Measurements from ENCODE around the gene SYNRG. TPM values are rescaled to one million over a fixed set of nuclear protein-coding genes. Genes with fewer than 3 reads are reported as not detected.
A peak's percentile ranks its signal among the peaks of the same experiment; 100 is the strongest.
"Not testable (repeated sequence)": the region's sequence is repeated elsewhere in the genome, so short reads cannot be mapped to it uniquely, and the experiment has no call there.

Gene SYNRG
- total RNA-seq, 4 donors from 2014 or later: 30.2 to 151 (median 56.7) TPM

GRCh38 chr17:37643118-37643766 is 34.0 kb upstream of the SYNRG start, which contains the start of gene DDX52:
Gene DDX52, minus strand, starts transcription at chr17:37643446. Its CDS starts 26 bp downstream, at chr17:37643420.
- no peaks in the 10 kb centered on the region for H3K9me3 ChIP-seq
- WGBS, 2 donors (ENCODE audit: low coverage in 1 of 2): 0% methylated on average over 11 to 42 of the region's 43 CpGs
- peaks cover 0 to 17% (median 4%) of the 10 kb centered on the region in 4 donors for H3K36me3 ChIP-seq
- H3K27ac ChIP-seq: peak within 1 kb of the TSS; percentile 92 to 95 (median 94)
- H3K4me3 ChIP-seq: peak within 1 kb of the TSS; percentile 84 to 98 (median 90)
- in situ Hi-C loops (cut with MboI; ENCODE audit: low pct_ligation_motif_present in 1 of 4, low pct_unique_long_range_greater_than_20kb in 1 of 4, low sequenced_read_pairs in 3 of 4) (no loop called here), intact Hi-C loops (cut with DNase I; ENCODE audit: low total_unique reads) (no loop called here)
- peak; percentile 95 for DNase-seq
- no peaks in the 10 kb centered on the region for H3K27me3 ChIP-seq
- H3K4me1 ChIP-seq: peaks cover 0 to 42% (median 25%) of the 10 kb centered on the region in 4 donors
- TF ChIP-seq CTCF (IDR thresholded peaks at IDR 0.05) (peak in 2 of 5 experiments; percentile 3 to 6), EP300 (IDR thresholded peaks at IDR 0.05; ENCODE audit: low read depth) (no peak), POLR2A (IDR thresholded peaks at IDR 0.05) (peak; percentile 70), POLR2AphosphoS5 (IDR thresholded peaks at IDR 0.05) (peak; percentile 79 to 86 (median 86))

- DNase-seq: no peak
- peak overlapping the region; percentile 84 to 98 (median 90) for H3K4me3 ChIP-seq
- H3K4me1 ChIP-seq: peaks cover 0 to 42% (median 25%) of the 10 kb centered on the region in 4 donors
- no peaks in the 10 kb centered on the region for H3K27me3 ChIP-seq
- WGBS, 2 donors (ENCODE audit: low coverage in 1 of 2): 0 to 5% methylated on average over 7 of the region's 7 CpGs
- H3K9me3 ChIP-seq: no peaks in the 10 kb centered on the region
- H3K36me3 ChIP-seq: peaks cover 0 to 23% (median 7%) of the 10 kb centered on the region in 4 donors
- in situ Hi-C loops (cut with MboI; ENCODE audit: low pct_ligation_motif_present in 1 of 4, low pct_unique_long_range_greater_than_20kb in 1 of 4, low sequenced_read_pairs in 3 of 4) (no loop called here), intact Hi-C loops (cut with DNase I; ENCODE audit: low total_unique reads) (no loop called here)
- peak overlapping the region; percentile 92 to 95 (median 94) for H3K27ac ChIP-seq
- TF ChIP-seq POLR2A (IDR thresholded peaks at IDR 0.05): no peak
- TF ChIP-seq CTCF (IDR thresholded peaks at IDR 0.05): no peak
- TF ChIP-seq POLR2AphosphoS5 (IDR thresholded peaks at IDR 0.05): no peak
Observed at GRCh38 chr17:37642681-37643080, 33.5 kb upstream of the SYNRG start.

- no peak for DNase-seq
- intact Hi-C loops (cut with DNase I; ENCODE audit: low total_unique reads) (no loop called here), in situ Hi-C loops (cut with MboI; ENCODE audit: low pct_ligation_motif_present in 1 of 4, low pct_unique_long_range_greater_than_20kb in 1 of 4, low sequenced_read_pairs in 3 of 4) (no loop called here)
- Histone ChIP-seq H3K9me3 (no peaks in the 10 kb centered on the region), H3K36me3 (peaks cover 0 to 41% (median 14%) of the 10 kb centered on the region in 4 donors), H3K27me3 (no peaks in the 10 kb centered on the region), H3K27ac (no peak overlapping the region), H3K4me1 (peaks cover 0 to 42% (median 25%) of the 10 kb centered on the region in 4 donors), H3K4me3 (no peak overlapping the region)
- no peak for TF ChIP-seq CTCF (IDR thresholded peaks at IDR 0.05)
- TF ChIP-seq EP300 (IDR thresholded peaks at IDR 0.05; ENCODE audit: low read depth): no peak
- TF ChIP-seq POLR2AphosphoS5 (IDR thresholded peaks at IDR 0.05): no peak
- no peak for TF ChIP-seq POLR2A (IDR thresholded peaks at IDR 0.05)
Observed at GRCh38 chr17:37640015-37640414, 30.8 kb upstream of the SYNRG start.

GRCh38 chr17:37637956-37638355 is 28.7 kb upstream of the SYNRG start:
- Histone ChIP-seq H3K4me3 (no peak overlapping the region), H3K9me3 (no peaks in the 10 kb centered on the region), H3K36me3 (peaks cover 0 to 45% (median 14%) of the 10 kb centered on the region in 4 donors), H3K27me3 (no peaks in the 10 kb centered on the region), H3K4me1 (peaks cover 0 to 36% (median 19%) of the 10 kb centered on the region in 4 donors), H3K27ac (no peak overlapping the region)
- intact Hi-C loops (cut with DNase I; ENCODE audit: low total_unique reads) (loop anchor here (1.0 kb wide), 1 partner anchor 25 kb away; no protein-coding TSS in a partner anchor), in situ Hi-C loops (cut with MboI; ENCODE audit: low pct_ligation_motif_present in 1 of 4, low pct_unique_long_range_greater_than_20kb in 1 of 4, low sequenced_read_pairs in 3 of 4) (no loop called here)
- DNase-seq: no peak
- TF ChIP-seq POLR2A (IDR thresholded peaks at IDR 0.05) (no peak), POLR2AphosphoS5 (IDR thresholded peaks at IDR 0.05) (no peak), EP300 (IDR thresholded peaks at IDR 0.05; ENCODE audit: low read depth) (no peak), CTCF (IDR thresholded peaks at IDR 0.05) (no peak)

- intact Hi-C loops (cut with DNase I; ENCODE audit: low total_unique reads); H3K4me1 ChIP-seq; in situ Hi-C loops (cut with MboI; ENCODE audit: low pct_ligation_motif_present in 1 of 4, low pct_unique_long_range_greater_than_20kb in 1 of 4, low sequenced_read_pairs in 3 of 4); DNase-seq; H3K27me3 ChIP-seq; H3K9me3 ChIP-seq; H3K4me3 ChIP-seq; H3K27ac ChIP-seq: not testable (repeated sequence)
- H3K36me3 ChIP-seq: peaks cover 0 to 59% (median 21%) of the 10 kb centered on the region in 4 donors
- 97% methylated on average over 4 to 6 of the region's 6 CpGs for WGBS, 2 donors (ENCODE audit: low coverage in 1 of 2)
Observed at GRCh38 chr17:37616430-37616829, 7.2 kb upstream of the SYNRG start.
